ENCODE measurements around the gene KPNA2.

KPNA2 gene

GRCh38 chr17:68095205-68095811, 59.8 kb downstream of the KPNA2 start:
- DNase-seq: no peak

DNA sequence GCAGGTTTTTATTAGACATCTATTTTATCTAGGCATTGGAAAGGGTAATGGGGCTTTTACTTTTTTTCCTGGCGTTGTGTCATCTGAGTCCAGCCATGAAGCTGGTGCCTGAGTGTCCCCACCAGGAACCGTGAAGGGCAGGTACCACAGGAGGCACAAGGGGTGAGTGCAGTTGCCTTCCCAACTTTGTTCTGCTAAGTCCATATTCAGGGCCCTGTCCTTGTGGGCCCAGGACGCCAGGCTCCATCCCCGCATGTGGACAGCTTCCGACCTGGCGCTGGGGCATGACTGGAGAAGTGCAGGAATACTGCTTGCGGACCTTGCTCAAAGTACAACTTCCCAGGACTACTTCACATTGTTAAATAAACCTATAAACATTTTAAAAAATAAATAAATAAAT, 60.6 kb downstream of the KPNA2 start:
- DNase-seq: no peak

Measured in nucleus accumbens (tissue), 56 donors.